ENCODE data around the gene OSTN. TPM values are rescaled to one million over a fixed set of nuclear protein-coding genes. Genes with fewer than 3 reads are reported as not detected.

Gene OSTN
- total and polyA plus RNA-seq, 10 donors, result 0.03 TPM; not detected in 9

DNA sequence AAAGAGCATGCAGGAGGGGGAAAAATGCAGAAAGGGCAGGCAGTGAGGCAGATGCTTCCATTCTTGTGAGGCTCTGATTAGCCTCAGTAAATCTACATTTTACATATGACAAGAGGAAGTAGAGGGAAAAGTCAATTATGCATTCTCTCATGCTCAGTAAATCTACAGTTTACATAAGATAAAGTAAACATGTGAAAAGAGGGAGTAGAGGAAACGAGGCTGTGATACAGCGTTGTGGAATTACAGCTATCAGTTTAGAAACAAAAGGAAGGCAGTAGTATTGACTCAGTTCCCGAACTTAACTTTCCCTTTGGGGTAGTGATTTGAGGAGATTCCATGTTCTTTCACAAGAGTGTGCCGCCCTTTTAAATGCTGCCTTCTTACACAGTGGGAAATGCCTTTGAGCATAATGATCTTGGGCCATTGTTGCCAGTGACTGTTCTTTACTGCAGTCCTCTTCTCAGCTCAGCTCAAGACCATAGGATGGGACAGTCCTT lies 39.3 kb downstream of the OSTN start:
- Histone ChIP-seq H3K4me1 (peaks cover 0 to 12% (median 6%) of the 10 kb centered on the region in 6 donors), H3K27ac (no peak overlapping the region), H3K4me3 (no peak overlapping the region), H3K9me3 (no peaks in the 10 kb centered on the region), H3K27me3 (replicated peaks in 1 of 7) (no peaks in the 10 kb centered on the region), H3K36me3 (no peaks in the 10 kb centered on the region)
- intact Hi-C loops (cut with DNase I; ENCODE audit: low total_unique reads), result no loop called here
- TF ChIP-seq POLR2A (IDR thresholded peaks at IDR 0.05), result no peak
- TF ChIP-seq CTCF (IDR thresholded peaks at IDR 0.05 in 8 of 11, conservative IDR thresholded peaks at IDR 0.05 in 3 of 11), result no peak
- TF ChIP-seq POLR2AphosphoS5 (IDR thresholded peaks at IDR 0.05), result no peak
- DNase-seq, result no peak
- WGBS, 5 donors, result 79 to 88% (median 86%) methylated on average over 4 of the region's 4 CpGs

GRCh38 chr3:191239407-191240031 lies 40.5 kb downstream of the OSTN start:
- peak overlapping the region in 7 of 8 donors; percentile 54 to 82 (median 67) for H3K27ac ChIP-seq
- no peaks in the 10 kb centered on the region for H3K27me3 ChIP-seq (replicated peaks in 1 of 7)
- TF ChIP-seq POLR2A (IDR thresholded peaks at IDR 0.05), result no peak
- TF ChIP-seq POLR2AphosphoS5 (IDR thresholded peaks at IDR 0.05), result no peak
- no peak for TF ChIP-seq CTCF (IDR thresholded peaks at IDR 0.05 in 8 of 11, conservative IDR thresholded peaks at IDR 0.05 in 3 of 11)
- DNase-seq, result no peak
- H3K9me3 ChIP-seq, result no peaks in the 10 kb centered on the region
- 8 to 28% (median 15%) methylated on average over 1 of the region's 1 CpG for WGBS, 5 donors
- no peak overlapping the region for H3K4me3 ChIP-seq
- intact Hi-C loops (cut with DNase I; ENCODE audit: low total_unique reads), result loop anchor here (10.0 kb wide), 1 partner anchor 145 kb away; no protein-coding TSS in a partner anchor
- no peaks in the 10 kb centered on the region for H3K36me3 ChIP-seq
- H3K4me1 ChIP-seq, result peaks cover 0 to 13% (median 9%) of the 10 kb centered on the region in 6 donors

DNA sequence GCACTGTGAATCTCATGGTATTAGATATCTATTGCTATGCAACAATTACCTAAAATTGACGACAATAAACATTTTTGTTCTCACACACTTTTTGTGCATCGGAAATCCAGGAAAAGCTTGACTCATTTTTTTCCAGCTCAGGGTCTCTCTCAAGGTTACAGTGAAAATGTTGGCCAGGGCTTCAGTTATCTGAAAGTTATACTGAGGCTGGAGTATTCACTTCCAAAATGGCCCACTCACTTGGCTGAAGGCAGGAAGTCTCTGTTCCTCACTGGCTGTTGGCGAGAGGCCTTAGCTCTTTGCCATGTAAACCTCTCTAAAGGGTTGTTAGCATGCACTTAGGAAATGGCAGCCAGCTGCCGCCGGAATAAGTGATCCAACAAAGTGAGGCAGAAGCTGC lies 41.4 kb downstream of the OSTN start:
- Histone ChIP-seq H3K27me3 (replicated peaks in 1 of 7) (no peaks in the 10 kb centered on the region), H3K4me3 (no peak overlapping the region), H3K9me3 (no peaks in the 10 kb centered on the region), H3K36me3 (no peaks in the 10 kb centered on the region), H3K27ac (peak overlapping the region; percentile 32 to 82 (median 66)), H3K4me1 (peaks cover 0 to 23% (median 13%) of the 10 kb centered on the region in 6 donors)
- no peak for DNase-seq
- TF ChIP-seq POLR2A (IDR thresholded peaks at IDR 0.05) (no peak), POLR2AphosphoS5 (IDR thresholded peaks at IDR 0.05) (no peak), CTCF (IDR thresholded peaks at IDR 0.05 in 8 of 11, conservative IDR thresholded peaks at IDR 0.05 in 3 of 11) (no peak)
- WGBS, 5 donors, result 72 to 85% (median 80%) methylated on average over 5 of the region's 5 CpGs
- intact Hi-C loops (cut with DNase I; ENCODE audit: low total_unique reads), result loop anchor here (10.0 kb wide), 1 partner anchor 144 kb away; no protein-coding TSS in a partner anchor

DNA sequence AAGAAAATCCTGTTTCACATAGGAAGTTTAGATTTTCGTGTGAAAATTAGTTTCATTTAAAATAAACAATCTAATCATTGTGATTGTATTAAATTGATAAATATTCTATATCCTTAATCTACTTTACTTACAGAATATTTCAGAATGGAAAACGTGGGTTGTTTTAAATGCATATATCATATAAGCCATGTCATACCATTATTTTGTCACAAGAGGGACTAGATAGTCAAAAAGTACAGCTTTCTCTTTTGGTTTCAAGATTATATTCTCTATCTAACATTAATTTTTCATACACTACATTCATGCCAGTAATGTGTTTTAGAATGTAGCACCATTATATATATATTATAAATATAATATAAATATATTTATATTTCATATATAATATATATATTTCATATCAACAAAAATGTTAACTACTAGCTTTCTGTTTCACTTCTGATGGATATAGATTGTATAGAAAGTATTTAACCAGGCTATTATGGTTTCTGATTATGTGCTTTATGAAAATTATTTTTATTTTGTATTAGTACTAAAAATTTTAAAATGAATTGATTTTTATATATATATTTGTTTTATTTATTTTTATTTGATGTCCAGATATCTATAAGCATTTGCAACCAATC lies 45.3 kb downstream of the OSTN start:
- Histone ChIP-seq H3K36me3 (no peaks in the 10 kb centered on the region), H3K4me1 (peaks cover 0 to 36% (median 13%) of the 10 kb centered on the region in 6 donors), H3K27me3 (replicated peaks in 1 of 7) (no peaks in the 10 kb centered on the region), H3K27ac (peak overlapping the region in 3 of 8 donors; percentile 28 to 77 (median 70)), H3K9me3 (no peaks in the 10 kb centered on the region), H3K4me3 (no peak overlapping the region)
- peak in 10 of 11 experiments; percentile 20 to 77 (median 62) for TF ChIP-seq CTCF (IDR thresholded peaks at IDR 0.05 in 8 of 11, conservative IDR thresholded peaks at IDR 0.05 in 3 of 11)
- TF ChIP-seq POLR2A (IDR thresholded peaks at IDR 0.05), result no peak
- DNase-seq, result no peak
- intact Hi-C loops (cut with DNase I; ENCODE audit: low total_unique reads), result loop anchor here (10.0 kb wide), 1 partner anchor 140 kb away; no protein-coding TSS in a partner anchor
- WGBS, 5 donors, result 6 to 27% (median 15%) methylated on average over 2 of the region's 2 CpGs

Measured in spleen (tissue), 11 donors.